Measurements from ENCODE around the gene MCL1.
"Not testable (repeated sequence)": the region's sequence is repeated elsewhere in the genome, so short reads cannot be mapped to it uniquely, and the experiment has no call there.

MCL1 gene

DNA sequence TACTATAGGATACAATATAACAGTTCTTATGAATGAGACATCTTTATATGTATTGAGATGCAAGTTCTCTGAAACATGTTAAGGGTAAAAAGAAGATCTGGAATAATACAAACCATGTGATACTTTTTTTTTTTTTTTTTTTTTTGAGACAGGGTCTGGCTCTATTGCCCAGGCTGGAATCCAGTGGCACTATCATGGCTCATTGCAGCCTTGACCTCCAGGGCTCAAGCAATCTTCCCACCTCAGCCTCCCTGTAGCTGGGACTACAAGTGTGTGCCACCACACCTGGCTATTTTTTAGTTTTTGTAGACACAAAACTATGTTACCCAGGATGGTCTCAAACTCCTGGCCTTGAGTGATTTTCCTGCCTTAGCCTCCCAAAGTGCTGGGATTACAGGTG lies 22.1 kb upstream of the MCL1 start:
- DNase-seq: no peak

- DNase-seq: not testable (repeated sequence)
These were observed 18.9 kb upstream of the MCL1 start for GRCh38 chr1:150598346-150598745.

DNA sequence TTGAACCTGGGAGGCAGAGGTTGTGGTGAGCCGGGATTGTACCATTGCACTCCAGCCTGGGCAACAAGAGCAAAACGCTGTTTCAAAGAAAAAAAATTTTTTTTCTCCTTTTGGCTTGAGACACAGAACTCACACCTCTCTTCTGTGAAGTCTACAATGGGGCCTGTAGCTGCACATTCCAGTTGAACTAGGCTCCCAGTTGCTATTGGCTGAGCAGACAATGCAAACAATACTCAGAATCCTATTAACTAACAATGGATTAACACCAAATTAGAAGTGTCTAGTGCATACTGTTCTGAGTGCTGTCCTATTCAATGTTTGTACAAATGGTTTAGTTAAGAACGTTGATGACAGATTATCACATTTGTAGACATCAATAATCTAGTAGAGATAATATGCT lies 17.6 kb upstream of the MCL1 start:
- DNase-seq: no peak

DNA sequence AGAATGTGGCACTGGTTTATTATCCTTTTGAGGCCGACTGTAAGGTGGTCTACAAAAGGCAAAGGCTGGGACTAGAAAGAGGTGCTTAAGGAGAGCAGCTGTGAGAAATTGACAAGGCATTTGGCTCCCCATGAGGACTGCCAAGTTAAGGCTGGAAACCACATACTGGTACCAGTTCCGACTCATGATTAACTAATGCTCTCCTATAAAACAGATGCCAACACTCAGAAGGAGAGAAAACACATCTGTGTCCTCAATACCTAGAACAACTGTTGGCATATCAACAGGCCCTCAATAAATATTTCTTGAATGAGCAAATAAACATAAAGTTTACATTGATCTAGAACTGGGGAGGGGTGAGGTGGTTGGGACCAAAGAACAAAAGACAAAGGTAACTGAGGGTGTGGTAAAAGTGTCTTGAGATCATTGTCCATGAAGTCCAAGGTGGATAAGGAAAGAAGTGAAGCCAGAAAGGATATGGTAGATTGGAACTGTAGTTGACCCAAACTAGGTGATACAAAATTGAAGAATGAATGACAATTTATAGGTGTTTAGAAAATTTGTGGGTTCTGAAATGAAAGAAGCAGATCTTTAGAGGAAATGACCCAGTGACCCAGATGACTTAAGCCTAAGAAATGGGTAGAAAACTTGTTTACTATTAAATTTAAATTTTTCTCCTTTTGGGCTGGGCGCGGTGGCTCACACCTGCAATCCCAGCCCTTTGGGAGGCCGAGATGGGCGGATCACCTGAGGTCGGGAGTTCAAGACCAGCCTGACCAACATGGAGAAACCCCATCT lies 16.9 kb upstream of the MCL1 start:
- DNase-seq: no peak

- DNase-seq: no peak
These were observed 3.0 kb upstream of the MCL1 start for GRCh38 chr1:150582371-150582770.

DNA sequence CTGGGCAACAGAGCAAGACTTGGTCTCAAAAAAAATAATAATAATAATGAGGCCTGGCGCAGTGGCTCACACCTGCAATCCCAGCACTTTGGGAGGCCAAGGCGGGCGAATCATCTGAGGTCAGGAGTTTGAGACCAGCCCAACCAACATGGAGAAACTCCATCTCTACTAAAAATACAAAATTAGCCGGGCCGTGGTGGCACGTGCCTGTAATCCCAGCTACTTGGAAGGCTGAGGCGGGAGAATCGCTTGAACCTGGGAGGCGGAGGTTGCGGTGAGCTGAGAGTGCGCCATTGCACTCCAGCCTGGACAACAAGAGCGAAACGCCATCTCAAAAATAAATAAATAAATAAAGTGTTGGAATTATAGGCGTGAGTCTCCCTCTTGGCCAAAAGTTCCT lies 2.6 kb upstream of the MCL1 start:
- DNase-seq: not testable (repeated sequence)

GRCh38 chr1:150581437-150581836 lies 2.0 kb upstream of the MCL1 start:
- DNase-seq: not testable (repeated sequence)

GRCh38 chr1:150580966-150581365 lies 1.6 kb upstream of the MCL1 start:
- DNase-seq: not testable (repeated sequence)

- no peak for DNase-seq
These were observed 684 bp upstream of the MCL1 start for GRCh38 chr1:150579945-150580642.

DNA sequence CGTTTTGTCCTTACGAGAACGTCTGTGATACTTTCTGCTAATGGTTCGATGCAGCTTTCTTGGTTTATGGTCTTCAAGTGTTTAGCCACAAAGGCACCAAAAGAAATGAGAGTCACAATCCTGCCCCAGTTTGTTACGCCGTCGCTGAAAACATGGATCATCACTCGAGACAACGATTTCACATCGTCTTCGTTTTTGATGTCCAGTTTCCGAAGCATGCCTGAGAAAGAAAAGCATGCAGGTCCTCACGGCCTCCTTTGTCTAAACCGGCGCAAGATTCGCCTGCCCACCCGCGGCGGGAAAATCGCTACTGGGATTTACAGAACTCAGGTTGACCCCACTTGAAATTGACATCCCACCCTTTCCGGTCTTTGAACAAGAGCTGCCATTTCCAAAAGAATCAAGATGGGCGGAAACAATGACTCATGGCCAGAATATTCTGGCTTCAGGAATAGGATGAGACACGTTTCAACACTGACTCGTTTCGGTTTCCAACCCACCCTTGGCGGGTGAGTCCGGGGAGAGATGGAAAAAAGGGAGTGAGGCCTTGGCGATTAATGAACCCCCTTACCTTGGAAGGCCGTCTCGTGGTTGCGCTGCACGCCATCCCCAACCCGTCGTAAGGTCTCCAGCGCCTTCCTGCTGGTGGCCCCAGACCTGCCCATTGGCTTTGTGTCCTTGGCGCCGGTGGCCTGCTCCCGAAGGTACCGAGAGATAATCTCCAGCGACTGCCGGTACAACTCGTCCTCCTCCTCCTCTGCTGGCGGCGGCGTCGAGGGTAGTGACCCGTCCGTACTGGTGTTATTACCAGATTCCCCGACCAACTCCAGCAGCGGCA lies 919 bp downstream of the MCL1 start:
- DNase-seq: no peak

DNA sequence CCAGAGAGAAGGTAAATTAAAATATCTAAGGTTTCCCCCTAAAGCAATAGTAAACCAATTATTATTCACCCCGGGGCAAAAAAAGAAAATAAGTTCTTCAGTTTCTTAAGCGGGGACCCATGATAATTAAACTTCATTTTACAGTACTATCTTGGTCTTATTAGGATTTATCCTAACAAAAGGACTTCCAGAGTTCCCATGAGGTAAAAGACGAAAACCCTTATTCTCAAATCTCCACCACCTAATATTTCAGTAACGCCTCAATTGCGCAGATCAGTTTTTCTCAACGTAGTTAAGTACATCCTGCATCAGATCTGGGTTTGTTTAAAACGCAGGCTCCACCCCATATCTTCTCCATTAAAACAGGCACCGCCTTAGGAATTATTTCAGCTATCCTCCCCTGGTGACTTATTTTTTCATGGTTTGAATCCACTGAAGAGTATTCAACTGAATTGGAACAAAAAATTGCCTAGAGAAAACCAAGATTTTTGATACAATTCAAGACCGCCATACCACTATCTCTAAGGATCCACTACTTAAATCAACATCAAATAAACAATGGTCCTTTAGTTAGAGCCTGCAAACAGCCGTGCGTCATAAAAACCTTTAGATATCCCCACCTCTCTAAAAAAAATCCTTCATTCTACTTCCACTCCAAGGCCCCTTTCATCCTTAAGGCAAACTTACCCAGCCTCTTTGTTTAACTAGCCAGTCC lies 1.7 kb downstream of the MCL1 start:
- no peak for DNase-seq

DNA sequence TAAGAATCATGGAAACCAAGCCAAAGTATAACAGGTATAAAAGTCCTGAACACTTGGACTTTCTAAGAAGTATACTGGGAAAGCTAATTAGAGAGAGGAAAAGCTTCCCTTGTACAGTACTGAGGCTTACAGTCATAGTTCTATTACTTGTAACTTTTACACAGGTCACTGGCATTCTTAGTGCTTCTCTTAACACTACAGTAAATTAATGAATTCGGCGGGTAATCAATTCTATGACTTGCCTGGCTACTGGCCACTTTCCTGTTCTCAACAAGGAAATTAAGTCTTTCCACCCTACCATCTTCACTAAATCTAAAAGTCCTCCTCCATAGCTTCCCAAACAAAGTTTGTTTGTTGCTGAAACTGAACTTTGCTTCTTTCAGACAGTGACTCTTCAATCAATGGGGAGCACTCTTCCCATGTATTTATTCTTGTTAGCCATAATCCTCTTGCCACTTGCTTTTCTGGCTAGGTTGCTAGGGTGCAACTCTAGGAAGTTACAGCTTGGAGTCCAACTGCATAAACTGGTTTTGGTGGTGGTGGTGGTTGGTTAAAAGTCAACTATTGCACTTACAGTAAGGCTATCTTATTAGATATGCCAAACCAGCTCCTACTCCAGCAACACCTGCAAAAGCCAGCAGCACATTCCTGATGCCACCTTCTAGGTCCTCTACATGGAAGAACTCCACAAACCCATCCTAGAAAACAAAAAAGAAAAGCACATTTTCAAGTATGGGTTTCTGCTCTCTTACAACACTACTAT lies 2.4 kb downstream of the MCL1 start:
- no peak for DNase-seq

GRCh38 chr1:150576367-150576711 lies 3.1 kb downstream of the MCL1 start:
- DNase-seq: no peak

- DNase-seq: no peak
These were observed 3.7 kb downstream of the MCL1 start for GRCh38 chr1:150575518-150576366.

DNA sequence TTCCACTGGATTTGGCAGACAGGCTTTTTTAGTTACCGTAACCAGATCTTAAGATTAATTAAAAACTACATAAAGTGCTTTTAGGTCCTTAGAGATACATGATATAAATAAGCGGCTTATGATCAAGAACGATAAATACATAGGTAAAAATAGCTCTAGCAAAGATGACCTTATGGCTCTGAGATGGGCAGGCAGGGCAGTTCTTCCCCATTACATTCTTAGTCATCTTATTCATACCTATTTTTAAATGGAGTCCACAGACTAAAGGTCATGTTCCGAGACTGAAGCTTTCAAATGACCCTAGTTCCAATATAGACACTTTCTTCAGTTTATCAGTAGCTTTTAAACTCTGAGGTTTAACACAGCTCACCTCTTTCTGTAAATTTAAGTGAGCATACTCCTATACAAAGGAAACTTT lies 4.3 kb downstream of the MCL1 start:
- DNase-seq: no peak

- no peak for DNase-seq
These were observed 4.9 kb downstream of the MCL1 start for GRCh38 chr1:150574260-150575071.

GRCh38 chr1:150573648-150574071 lies 5.8 kb downstream of the MCL1 start:
- DNase-seq: not testable (repeated sequence)

DNA sequence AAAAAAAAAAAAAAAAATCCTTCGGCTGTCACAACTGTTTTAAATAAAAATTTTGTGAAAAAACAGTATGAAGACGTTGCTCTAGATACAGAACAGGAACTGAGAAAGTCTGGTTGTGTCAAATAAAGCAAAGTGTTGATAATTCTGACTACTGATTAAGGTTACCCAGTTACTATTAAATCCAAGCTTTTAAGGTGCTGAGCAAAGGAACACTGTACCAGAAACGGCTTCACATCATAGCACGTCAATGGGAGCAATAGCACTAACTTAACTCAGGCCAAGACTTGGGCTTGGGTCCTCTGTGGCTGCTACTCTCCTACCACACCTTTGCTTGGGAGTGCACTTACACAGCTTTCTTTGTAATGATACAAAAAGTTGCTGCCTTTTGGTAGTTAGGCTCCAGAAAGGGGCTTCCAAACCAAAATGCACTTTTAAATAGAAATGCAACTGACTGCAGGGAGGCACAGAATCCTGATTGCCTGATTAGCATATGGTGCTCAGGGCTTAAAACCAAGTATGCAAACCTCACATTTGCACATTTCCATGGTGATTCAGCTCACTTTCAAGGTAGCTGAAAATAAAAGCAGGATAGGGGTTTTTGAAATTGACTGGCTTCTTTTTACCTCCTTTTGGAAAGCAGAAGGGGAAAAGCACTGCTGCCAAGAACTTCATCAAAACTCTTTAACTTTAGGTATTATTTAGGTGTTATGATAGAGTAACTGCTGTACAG lies 6.3 kb downstream of the MCL1 start:
- DNase-seq: no peak

DNA sequence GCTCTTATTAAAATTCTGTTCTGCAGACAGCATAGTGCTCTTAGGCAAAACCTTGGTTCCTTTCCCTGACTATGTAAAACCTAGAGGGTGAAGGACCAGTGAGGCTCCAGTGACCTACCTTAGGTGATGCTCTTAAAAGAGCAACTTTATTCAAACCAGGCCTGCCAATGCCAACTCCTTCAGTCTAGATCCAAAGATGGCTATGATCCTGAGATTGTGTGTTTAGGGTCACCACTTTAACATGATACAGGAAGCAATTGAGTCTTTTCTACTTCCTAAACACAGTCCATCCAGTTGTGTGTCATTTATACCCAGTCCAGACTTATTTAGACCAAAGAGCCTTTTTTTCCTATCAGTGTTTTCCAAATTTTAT lies 10.8 kb downstream of the MCL1 start:
- no peak for DNase-seq

Measured in activated T-cell treated with anti-CD3 and anti-CD28 coated beads for 4 hours (primary cell).